KMS-11 (cell line): ENCODE data around the gene USP14.

ENCODE experiments used
- H2AFZ ChIP-seq: fragments of 200-600 bp; sonication (generic); 2 replicates; pipeline ENCODE4 v1.6.1; 2016; ENCODE audit warnings: antibody characterized with exemption, mixed run types, low read depth
- H3K27ac ChIP-seq: fragments of 200-600 bp; sonication (generic); 2 replicates; pipeline ENCODE4 v1.6.1; 2016; ENCODE audit warnings: mild to moderate bottlenecking, mixed run types
- H3K27me3 ChIP-seq: fragments of 200-600 bp; sonication (generic); 2 replicates; pipeline ENCODE4 v1.6.1; 2017; ENCODE audit warnings: mild to moderate bottlenecking, low read depth, mixed run types, moderate library complexity; ENCODE audit not compliant: insufficient read depth
- H3K36me3 ChIP-seq: fragments of 200-600 bp; sonication (generic); 2 replicates; pipeline ENCODE4 v1.6.1; 2017; ENCODE audit warnings: mild to moderate bottlenecking, mixed run types; ENCODE audit not compliant: insufficient read depth
- H3K4me1 ChIP-seq: fragments of 200-600 bp; sonication (generic); 2 replicates; pipeline ENCODE4 v1.6.1; 2016; ENCODE audit warnings: mild to moderate bottlenecking, low read depth, mixed run types; ENCODE audit not compliant: poor library complexity, severe bottlenecking
- H3K4me2 ChIP-seq: fragments of 200-600 bp; sonication (generic); 2 replicates; pipeline ENCODE4 v1.7.0; 2016; ENCODE audit warnings: mild to moderate bottlenecking, mixed run types
- H3K4me3 ChIP-seq: fragments of 200-600 bp; sonication (generic); IDR thresholded peaks from 2 replicates; pipeline ENCODE4 v1.6.1; 2017; ENCODE audit warnings: low read depth, low read length, mixed read lengths; ENCODE audit not compliant: insufficient read depth
- H3K79me2 ChIP-seq: fragments of 200-600 bp; sonication (generic); 2 replicates; pipeline ENCODE4 v1.6.1; 2016; ENCODE audit warnings: low read depth, mixed run types; ENCODE audit not compliant: insufficient read depth
- H3K9ac ChIP-seq: fragments of 200-600 bp; sonication (generic); 2 replicates; pipeline ENCODE4 v1.6.1; 2016; ENCODE audit warnings: mild to moderate bottlenecking, mixed run types
- H4K20me1 ChIP-seq: fragments of 200-600 bp; sonication (generic); 2 replicates; pipeline ENCODE4 v1.6.1; 2016; ENCODE audit warnings: mild to moderate bottlenecking, mixed run types; ENCODE audit not compliant: insufficient read depth
- TF ChIP-seq, protein P1 (sequence below): fragments of 200-600 bp; sonication (generic); conservative IDR thresholded peaks from 2 replicates; pipeline ENCODE4 v1.6.1; 2017; ENCODE audit warnings: low read depth, mild to moderate bottlenecking, antibody characterized with exemption, low read length, moderate library complexity, mixed read lengths

The USP14 gene

DNA sequence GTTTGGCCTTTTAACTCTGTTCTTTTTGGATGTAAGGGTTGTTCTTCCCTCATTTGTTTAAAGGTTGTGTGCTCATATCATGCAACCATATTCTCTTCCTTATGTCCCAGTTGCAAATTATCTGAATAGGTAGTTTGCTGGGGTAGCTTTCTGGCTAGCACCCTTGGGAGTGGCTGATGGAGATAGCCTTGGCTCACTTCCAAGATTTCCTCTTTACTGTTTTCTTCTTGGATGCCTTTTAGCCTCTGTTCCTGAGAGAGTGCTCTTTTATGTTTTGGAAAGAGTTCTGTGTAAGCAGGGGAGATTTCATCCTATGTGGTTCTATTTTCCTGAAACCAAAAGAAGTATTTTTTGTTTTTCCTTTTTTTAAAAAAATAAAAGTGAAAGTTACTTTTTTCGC is 25.4 kb downstream of the USP14 start:
- Histone ChIP-seq H3K4me3 (no peak overlapping the region), H4K20me1 (no peaks in the 10 kb centered on the region), H3K9ac (no peak overlapping the region), H2AFZ (no peak overlapping the region), H3K4me2 (no peak overlapping the region), H3K27ac (no peak overlapping the region), H3K79me2 (peaks cover 40% of the 10 kb centered on the region; the same call in 1 of the 2 replicates), H3K36me3 (peaks cover 4% of the 10 kb centered on the region; the same call in 1 of the 2 replicates), H3K4me1 (no peaks in the 10 kb centered on the region), H3K27me3 (no peaks in the 10 kb centered on the region)
- TF ChIP-seq, protein P1, sequence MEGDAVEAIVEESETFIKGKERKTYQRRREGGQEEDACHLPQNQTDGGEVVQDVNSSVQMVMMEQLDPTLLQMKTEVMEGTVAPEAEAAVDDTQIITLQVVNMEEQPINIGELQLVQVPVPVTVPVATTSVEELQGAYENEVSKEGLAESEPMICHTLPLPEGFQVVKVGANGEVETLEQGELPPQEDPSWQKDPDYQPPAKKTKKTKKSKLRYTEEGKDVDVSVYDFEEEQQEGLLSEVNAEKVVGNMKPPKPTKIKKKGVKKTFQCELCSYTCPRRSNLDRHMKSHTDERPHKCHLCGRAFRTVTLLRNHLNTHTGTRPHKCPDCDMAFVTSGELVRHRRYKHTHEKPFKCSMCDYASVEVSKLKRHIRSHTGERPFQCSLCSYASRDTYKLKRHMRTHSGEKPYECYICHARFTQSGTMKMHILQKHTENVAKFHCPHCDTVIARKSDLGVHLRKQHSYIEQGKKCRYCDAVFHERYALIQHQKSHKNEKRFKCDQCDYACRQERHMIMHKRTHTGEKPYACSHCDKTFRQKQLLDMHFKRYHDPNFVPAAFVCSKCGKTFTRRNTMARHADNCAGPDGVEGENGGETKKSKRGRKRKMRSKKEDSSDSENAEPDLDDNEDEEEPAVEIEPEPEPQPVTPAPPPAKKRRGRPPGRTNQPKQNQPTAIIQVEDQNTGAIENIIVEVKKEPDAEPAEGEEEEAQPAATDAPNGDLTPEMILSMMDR, result no peak

DNA sequence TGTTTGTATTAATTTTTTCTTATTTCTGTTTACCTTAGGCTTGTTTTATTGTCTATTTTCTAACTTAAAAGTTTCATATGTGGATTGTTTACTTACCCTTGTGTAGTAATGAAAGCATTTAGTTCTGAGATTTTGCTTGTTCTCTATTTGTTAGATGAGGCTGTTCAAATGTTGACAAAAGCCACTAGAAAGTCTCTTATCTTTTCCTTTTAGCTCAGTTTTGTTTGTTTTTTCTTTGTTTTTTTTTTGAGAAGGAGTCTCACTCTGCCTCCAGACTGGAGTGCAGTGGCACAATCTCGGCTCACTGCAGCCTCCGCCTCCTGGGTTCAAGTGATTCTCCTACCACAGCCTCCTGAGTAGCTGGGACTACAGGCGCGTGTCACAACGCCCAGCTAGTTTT is 30.9 kb downstream of the USP14 start:
- Histone ChIP-seq H2AFZ (no peak overlapping the region), H3K4me1 (no peaks in the 10 kb centered on the region), H3K4me2 (no peak overlapping the region), H3K4me3 (no peak overlapping the region), H3K9ac (no peak overlapping the region), H3K27me3 (no peaks in the 10 kb centered on the region), H3K79me2 (peaks cover 47% of the 10 kb centered on the region; the same call in 1 of the 2 replicates), H3K36me3 (peaks cover 4% of the 10 kb centered on the region; the same call in 1 of the 2 replicates), H4K20me1 (0 out of 2 replicates have a peak, but pooled peaks cover 7% of the 10 kb centered on the region), H3K27ac (no peak overlapping the region)
- TF ChIP-seq, protein P1, result no peak

GRCh38 chr18:191725-192124 is 33.4 kb downstream of the USP14 start:
- 0 out of 2 replicates have a peak, but pooled peaks cover 7% of the 10 kb centered on the region for H4K20me1 ChIP-seq

GRCh38 chr18:192801-193200 is 34.4 kb downstream of the USP14 start:
- Histone ChIP-seq H3K4me3 (no peak overlapping the region), H3K9ac (no peak overlapping the region), H3K36me3 (0 out of 2 replicates have a peak, but pooled peaks cover 3% of the 10 kb centered on the region), H3K27me3 (no peaks in the 10 kb centered on the region), H2AFZ (no peak overlapping the region), H4K20me1 (0 out of 2 replicates have a peak, but pooled peaks cover 7% of the 10 kb centered on the region), H3K27ac (no peak overlapping the region), H3K79me2 (peaks cover 38% of the 10 kb centered on the region; the same call in 1 of the 2 replicates), H3K4me1 (no peaks in the 10 kb centered on the region), H3K4me2 (no peak overlapping the region)
- TF ChIP-seq, protein P1, result no peak

More at GRCh38 chr18:191725-192124, 33.4 kb downstream of the USP14 start:
- H2AFZ ChIP-seq, result no peak overlapping the region
- no peak overlapping the region for H3K4me3 ChIP-seq
- H3K27me3 ChIP-seq, result no peaks in the 10 kb centered on the region
- H3K27ac ChIP-seq, result no peak overlapping the region
- H3K4me2 ChIP-seq, result no peak overlapping the region
- no peaks in the 10 kb centered on the region for H3K4me1 ChIP-seq
- TF ChIP-seq, protein P1, result no peak
- peaks cover 44% of the 10 kb centered on the region; the same call in 1 of the 2 replicates for H3K79me2 ChIP-seq
- H3K9ac ChIP-seq, result no peak overlapping the region
- no peaks in the 10 kb centered on the region for H3K36me3 ChIP-seq
